Vagina (tissue), 2 donors: Measurements from ENCODE around the gene KIF23. TPM values are rescaled to one million over a fixed set of nuclear protein-coding genes. Genes with fewer than 3 reads are reported as not detected.
A peak's percentile ranks its signal among the peaks of the same experiment; 100 is the strongest.

ENCODE experiments used
- DNase-seq, 2 donors: peaks; one replicate each; pipeline ENCODE4 v3.0.0-alpha.2; 2017; ENCODE audit errors: extremely low spot score in 2 of 2
- H3K27ac ChIP-seq: fragments of 200-600 bp; sonication (generic); one replicate; pipeline ENCODE4 v1.5.1; 2019
- H3K27me3 ChIP-seq: fragments of 200-600 bp; sonication (generic); one replicate; pipeline ENCODE4 v1.5.1; 2019
- H3K36me3 ChIP-seq, 2 donors: fragments of 200-600 bp; sonication (generic); one replicate each; pipeline ENCODE4 v1.5.1; 2017 to 2019
- H3K4me1 ChIP-seq: fragments of 200-600 bp; sonication (generic); one replicate; pipeline ENCODE4 v1.5.1; 2019
- H3K4me3 ChIP-seq, 2 donors: fragments of 200-600 bp; sonication (generic); 1 replicate in 1 of 2; 2 replicates in 1 of 2; pipeline ENCODE4 v1.5.1; 2016 to 2019
- H3K9me3 ChIP-seq: fragments of 200-600 bp; sonication (generic); one replicate; pipeline ENCODE4 v1.5.1; 2019
- POLR2A ChIP-seq, 2 donors: fragments of 450-650 bp; IDR thresholded peaks; one replicate each; pipeline ENCODE4 v1.6.1; 2017; ENCODE audit warnings: antibody characterized with exemption in 2 of 2, mild to moderate bottlenecking in 2 of 2, moderate library complexity in 2 of 2
- POLR2AphosphoS5 ChIP-seq, 2 donors: sonication (generic); formaldehyde crosslinking; IDR thresholded peaks; one replicate each; pipeline ENCODE4 v1.9.0; 2017; ENCODE audit warnings: antibody characterized with exemption in 2 of 2, mild to moderate bottlenecking in 2 of 2, low read depth in 1 of 2; ENCODE audit not compliant: insufficient read depth in 1 of 2
- intact Hi-C: fragments of 100-400 bp; cut with DNase I; formaldehyde crosslinking; loops from one replicate; pipeline ENCODE4 v1.15.1; 2023
- small RNA-seq: library from RNA; depleted of rRNA; stranded (forward); fragments of <200 nt; gene quantifications from one replicate; pipeline ENCODE3, GENCODE V24; 2016
- total RNA-seq: library from RNA; depleted of rRNA; stranded (reverse); fragments of >200 nt; gene quantifications from one replicate; pipeline ENCODE4 v1.2.3, GENCODE V29; 2016
- TF ChIP-seq, protein P1 (sequence below), 3 experiments: fragments of 450-650 bp in 2 of 3; fragments of 200-600 bp in 1 of 3; sonication (generic) in 1 of 3; IDR thresholded peaks; one replicate each; pipeline ENCODE4 v1.5.1; 2017 to 2019; ENCODE audit warnings: antibody characterized with exemption in 3 of 3, mild to moderate bottlenecking in 2 of 3, moderate library complexity in 2 of 3

KIF23 gene
- total RNA-seq, 1 donor from 2014 or later, result 7.4 TPM

DNA sequence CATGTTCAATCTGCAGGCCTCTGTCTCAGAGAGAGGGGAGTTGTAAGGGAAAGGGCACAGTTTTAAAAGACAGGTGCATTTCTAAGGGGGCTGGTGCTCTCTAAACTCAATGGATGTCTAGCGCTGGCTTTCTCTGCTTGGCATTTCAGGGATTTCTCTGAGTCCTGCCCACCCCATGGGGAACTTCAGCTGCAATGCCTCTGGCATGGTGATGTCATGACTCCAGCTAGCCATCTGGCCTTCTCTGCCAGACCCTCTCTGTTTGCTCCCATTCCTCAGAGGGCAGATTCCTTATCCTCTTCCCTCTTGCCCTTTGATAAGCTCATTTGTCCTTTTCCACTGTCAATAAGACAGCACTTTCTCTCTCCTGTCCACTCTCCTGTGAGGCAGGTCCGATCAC is 79.3 kb downstream of the KIF23 start:
- no peaks in the 10 kb centered on the region for H3K27me3 ChIP-seq
- intact Hi-C loops, result no loop called here
- peak in 1 of 2 donors; percentile 20 for DNase-seq
- no peaks in the 10 kb centered on the region for H3K9me3 ChIP-seq
- peaks cover 21% of the 10 kb centered on the region for H3K4me1 ChIP-seq
- no peaks in the 10 kb centered on the region for H3K36me3 ChIP-seq
- no peak overlapping the region for H3K27ac ChIP-seq
- H3K4me3 ChIP-seq, result no peak overlapping the region
- TF ChIP-seq, protein P1, sequence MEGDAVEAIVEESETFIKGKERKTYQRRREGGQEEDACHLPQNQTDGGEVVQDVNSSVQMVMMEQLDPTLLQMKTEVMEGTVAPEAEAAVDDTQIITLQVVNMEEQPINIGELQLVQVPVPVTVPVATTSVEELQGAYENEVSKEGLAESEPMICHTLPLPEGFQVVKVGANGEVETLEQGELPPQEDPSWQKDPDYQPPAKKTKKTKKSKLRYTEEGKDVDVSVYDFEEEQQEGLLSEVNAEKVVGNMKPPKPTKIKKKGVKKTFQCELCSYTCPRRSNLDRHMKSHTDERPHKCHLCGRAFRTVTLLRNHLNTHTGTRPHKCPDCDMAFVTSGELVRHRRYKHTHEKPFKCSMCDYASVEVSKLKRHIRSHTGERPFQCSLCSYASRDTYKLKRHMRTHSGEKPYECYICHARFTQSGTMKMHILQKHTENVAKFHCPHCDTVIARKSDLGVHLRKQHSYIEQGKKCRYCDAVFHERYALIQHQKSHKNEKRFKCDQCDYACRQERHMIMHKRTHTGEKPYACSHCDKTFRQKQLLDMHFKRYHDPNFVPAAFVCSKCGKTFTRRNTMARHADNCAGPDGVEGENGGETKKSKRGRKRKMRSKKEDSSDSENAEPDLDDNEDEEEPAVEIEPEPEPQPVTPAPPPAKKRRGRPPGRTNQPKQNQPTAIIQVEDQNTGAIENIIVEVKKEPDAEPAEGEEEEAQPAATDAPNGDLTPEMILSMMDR (IDR thresholded peaks at IDR 0.05), result no peak
- TF ChIP-seq POLR2AphosphoS5 (IDR thresholded peaks at IDR 0.05; ENCODE audit: insufficient read depth in 1 of 2, low read depth in 1 of 2) (no peak), POLR2A (IDR thresholded peaks at IDR 0.05) (no peak)

- H3K4me1 ChIP-seq, result peaks cover 4% of the 10 kb centered on the region
- no peak overlapping the region for H3K27ac ChIP-seq
- no peak for TF ChIP-seq POLR2A (IDR thresholded peaks at IDR 0.05)
- TF ChIP-seq, protein P1 (IDR thresholded peaks at IDR 0.05), result no peak
- TF ChIP-seq POLR2AphosphoS5 (IDR thresholded peaks at IDR 0.05; ENCODE audit: insufficient read depth in 1 of 2, low read depth in 1 of 2), result no peak
- no peaks in the 10 kb centered on the region for H3K36me3 ChIP-seq
- DNase-seq, result no peak
- no peaks in the 10 kb centered on the region for H3K27me3 ChIP-seq
- intact Hi-C loops, result no loop called here
- H3K4me3 ChIP-seq, result no peak overlapping the region
- no peaks in the 10 kb centered on the region for H3K9me3 ChIP-seq
Observed at GRCh38 chr15:69496001-69496400, 81.9 kb downstream of the KIF23 start.

DNA sequence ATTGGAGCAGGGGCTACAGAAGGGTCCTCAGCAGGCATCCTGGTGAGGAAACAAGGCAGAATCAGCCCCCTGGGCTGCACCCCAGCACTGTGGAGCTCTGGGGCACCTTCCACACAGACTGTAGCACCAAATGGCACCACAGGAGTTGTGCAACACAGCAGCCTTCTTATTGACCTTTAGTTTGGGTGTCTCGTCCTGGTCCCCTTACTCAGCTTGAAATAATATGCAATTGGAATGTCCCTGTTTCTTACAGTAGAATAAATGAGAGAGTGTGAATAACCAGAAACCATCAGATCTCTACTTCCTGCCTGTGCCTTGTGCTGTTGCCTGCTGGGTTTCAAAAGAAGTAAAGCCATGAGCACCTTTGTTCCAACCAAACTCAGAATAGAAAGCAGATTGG is 82.9 kb downstream of the KIF23 start:
- Histone ChIP-seq H3K27ac (no peak overlapping the region), H3K9me3 (no peaks in the 10 kb centered on the region), H3K27me3 (no peaks in the 10 kb centered on the region), H3K36me3 (no peaks in the 10 kb centered on the region), H3K4me1 (no peaks in the 10 kb centered on the region), H3K4me3 (no peak overlapping the region)
- intact Hi-C loops, result no loop called here
- no peak for DNase-seq
- TF ChIP-seq, protein P1 (IDR thresholded peaks at IDR 0.05), result no peak
- TF ChIP-seq POLR2AphosphoS5 (IDR thresholded peaks at IDR 0.05; ENCODE audit: insufficient read depth in 1 of 2, low read depth in 1 of 2) (no peak), POLR2A (IDR thresholded peaks at IDR 0.05) (no peak)

- Histone ChIP-seq H3K4me1 (no peaks in the 10 kb centered on the region), H3K4me3 (no peak overlapping the region), H3K27ac (no peak overlapping the region), H3K27me3 (no peaks in the 10 kb centered on the region), H3K36me3 (no peaks in the 10 kb centered on the region), H3K9me3 (no peaks in the 10 kb centered on the region)
- no peak for DNase-seq
- TF ChIP-seq POLR2AphosphoS5 (IDR thresholded peaks at IDR 0.05; ENCODE audit: insufficient read depth in 1 of 2, low read depth in 1 of 2) (no peak), POLR2A (IDR thresholded peaks at IDR 0.05) (no peak)
- TF ChIP-seq, protein P1 (IDR thresholded peaks at IDR 0.05), result no peak
- intact Hi-C loops, result no loop called here
Observed at GRCh38 chr15:69497667-69498066, 83.5 kb downstream of the KIF23 start.

Small RNA genes within 50 kb of the gene (small RNA-seq; reads per million reads assigned to genes)
- gene RF00012, result not detected

Other genes with a start within 250 kb of the KIF23 start
- gene PAQR5, start 115.4 kb upstream of the KIF23 start, total RNA-seq, result 9.1 TPM
- gene RPLP1, start 38.5 kb downstream of the KIF23 start, total RNA-seq, result 1,258 TPM